Body of pancreas (tissue), 4 donors: ENCODE data around the gene RTKN2. TPM values are rescaled to one million over a fixed set of nuclear protein-coding genes. Genes with fewer than 3 reads are reported as not detected.

Experiments
- ATAC-seq: fragments of 150-250 bp; one replicate; pipeline ENCODE4 v1.9.1; 2016
- DNase-seq, 4 donors: peaks; one replicate each; pipeline ENCODE4 v3.0.0-alpha.2; 2019
- H3K27ac ChIP-seq, 4 donors: fragments of 200-600 bp; sonication (generic); 1 replicate in 3 of 4; 2 replicates in 1 of 4; pipeline versions ENCODE4 v1.5.1 to v1.6.1; 2016 to 2019; ENCODE audit warnings: mild to moderate bottlenecking in 1 of 4, mixed read lengths in 1 of 4, moderate library complexity in 1 of 4
- H3K27me3 ChIP-seq, 2 donors: fragments of 200-600 bp; sonication (generic); one replicate each; pipeline ENCODE4 v1.6.0; 2016; ENCODE audit warnings: mild to moderate bottlenecking in 1 of 2
- H3K36me3 ChIP-seq, 2 donors: fragments of 200-600 bp; sonication (generic); replicated peaks in 1 of 2; 2 replicates each; pipeline ENCODE4 v1.5.1; 2016; ENCODE audit warnings: low read depth in 2 of 2; ENCODE audit not compliant: insufficient read depth in 1 of 2
- H3K4me1 ChIP-seq: fragments of 200-600 bp; sonication (generic); one replicate; pipeline ENCODE4 v1.6.0; 2016
- H3K4me3 ChIP-seq, 2 donors: fragments of 200-600 bp; sonication (generic); 1 replicate in 1 of 2; 2 replicates in 1 of 2; pipeline ENCODE4 v1.5.1; 2016 to 2019
- H3K9me3 ChIP-seq, 3 donors: fragments of 200-600 bp; sonication (generic); 1 replicate in 2 of 3; 2 replicates in 1 of 3; pipeline ENCODE4 v1.5.1; 2016
- CTCF ChIP-seq, 7 experiments: fragments of 450-650 bp in 4 of 7; fragments of 200-600 bp in 3 of 7; sonication (generic) in 3 of 7; IDR thresholded peaks; one replicate each; pipeline ENCODE4 v1.5.1; 2016 to 2019; ENCODE audit warnings: antibody characterized with exemption in 7 of 7
- POLR2A ChIP-seq, 3 donors: fragments of 450-650 bp; IDR thresholded peaks; one replicate each; pipeline ENCODE4 v1.6.1; 2016; ENCODE audit warnings: antibody characterized with exemption in 3 of 3, mild to moderate bottlenecking in 2 of 3
- WGBS, 2 donors: methylation state at CpG; one replicate each; pipeline ENCODE4 v1.1.5; 2017; 5-methylcytosine and 5-hydroxymethylcytosine counted together
- intact Hi-C: fragments of 100-400 bp; cut with DNase I; formaldehyde crosslinking; loops from one replicate; pipeline ENCODE4 v1.15.1; 2023
- total RNA-seq, 2 donors: library from RNA; depleted of rRNA; stranded (reverse); fragments of >200 nt; gene quantifications; one replicate each; pipeline ENCODE4 v1.1.0, GENCODE V29; 2016

Gene RTKN2
- total RNA-seq, 2 donors from 2014 or later: 0.33 TPM; not detected in 1

DNA sequence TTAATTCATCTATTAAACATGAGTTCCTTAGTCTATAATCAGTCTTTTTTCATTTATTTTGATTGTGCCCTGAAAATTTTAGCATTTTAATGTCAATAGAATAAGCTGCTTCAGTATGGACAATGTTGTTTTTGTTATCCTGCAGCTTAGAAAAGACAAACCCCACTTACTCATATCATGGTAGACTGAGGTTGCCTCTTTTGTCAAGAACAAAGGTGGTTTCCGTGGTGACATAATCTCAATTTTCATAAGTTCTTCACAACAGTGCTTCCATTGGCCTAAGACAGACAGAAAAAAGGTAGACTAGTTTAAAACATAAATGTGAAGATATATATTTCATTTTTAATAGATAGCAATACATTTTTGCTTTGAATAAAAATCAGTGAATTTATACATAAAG lies 69.1 kb downstream of the RTKN2 start:
- H3K4me1 ChIP-seq: no peaks in the 10 kb centered on the region
- no peak for ATAC-seq
- H3K4me3 ChIP-seq: no peak overlapping the region
- no peaks in the 10 kb centered on the region for H3K9me3 ChIP-seq
- DNase-seq: no peak
- H3K27ac ChIP-seq: no peak overlapping the region
- H3K27me3 ChIP-seq: no peaks in the 10 kb centered on the region
- H3K36me3 ChIP-seq: no peaks in the 10 kb centered on the region
- WGBS, 2 donors: 79 to 81% methylated on average over 1 of the region's 1 CpG
- no peak for TF ChIP-seq CTCF (IDR thresholded peaks at IDR 0.05)
- TF ChIP-seq POLR2A (IDR thresholded peaks at IDR 0.05): no peak
- intact Hi-C loops: no loop called here

GRCh38 chr10:62196528-62196927 lies 72.1 kb downstream of the RTKN2 start:
- no peaks in the 10 kb centered on the region for H3K36me3 ChIP-seq
- no peaks in the 10 kb centered on the region for H3K27me3 ChIP-seq
- H3K4me3 ChIP-seq: no peak overlapping the region
- H3K27ac ChIP-seq: no peak overlapping the region
- intact Hi-C loops: no loop called here
- ATAC-seq (no peak), DNase-seq (no peak)
- no peak for TF ChIP-seq CTCF (IDR thresholded peaks at IDR 0.05)
- no peak for TF ChIP-seq POLR2A (IDR thresholded peaks at IDR 0.05)
- H3K4me1 ChIP-seq: no peaks in the 10 kb centered on the region
- H3K9me3 ChIP-seq: no peaks in the 10 kb centered on the region

DNA sequence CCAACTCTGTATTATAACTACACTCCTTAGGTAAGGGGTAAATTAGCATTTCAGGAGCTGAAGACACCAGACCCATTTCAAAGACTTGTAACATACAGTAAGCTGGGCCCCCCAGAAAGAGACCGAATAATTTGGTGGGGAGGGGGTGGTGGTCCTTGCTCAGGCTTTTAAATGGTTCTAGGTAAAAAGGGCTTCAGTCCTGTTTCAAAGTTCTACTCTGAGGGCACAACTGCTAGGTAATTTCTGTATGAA lies 73.0 kb downstream of the RTKN2 start:
- intact Hi-C loops: no loop called here
- H3K4me3 ChIP-seq: no peak overlapping the region
- H3K9me3 ChIP-seq: no peaks in the 10 kb centered on the region
- H3K27ac ChIP-seq: no peak overlapping the region
- no peak for ATAC-seq
- TF ChIP-seq POLR2A (IDR thresholded peaks at IDR 0.05): no peak
- no peak for TF ChIP-seq CTCF (IDR thresholded peaks at IDR 0.05)
- no peaks in the 10 kb centered on the region for H3K4me1 ChIP-seq
- H3K36me3 ChIP-seq: no peaks in the 10 kb centered on the region
- no peaks in the 10 kb centered on the region for H3K27me3 ChIP-seq
- WGBS, 2 donors: 63 to 86% methylated on average over 1 of the region's 1 CpG
- no peak for DNase-seq

DNA sequence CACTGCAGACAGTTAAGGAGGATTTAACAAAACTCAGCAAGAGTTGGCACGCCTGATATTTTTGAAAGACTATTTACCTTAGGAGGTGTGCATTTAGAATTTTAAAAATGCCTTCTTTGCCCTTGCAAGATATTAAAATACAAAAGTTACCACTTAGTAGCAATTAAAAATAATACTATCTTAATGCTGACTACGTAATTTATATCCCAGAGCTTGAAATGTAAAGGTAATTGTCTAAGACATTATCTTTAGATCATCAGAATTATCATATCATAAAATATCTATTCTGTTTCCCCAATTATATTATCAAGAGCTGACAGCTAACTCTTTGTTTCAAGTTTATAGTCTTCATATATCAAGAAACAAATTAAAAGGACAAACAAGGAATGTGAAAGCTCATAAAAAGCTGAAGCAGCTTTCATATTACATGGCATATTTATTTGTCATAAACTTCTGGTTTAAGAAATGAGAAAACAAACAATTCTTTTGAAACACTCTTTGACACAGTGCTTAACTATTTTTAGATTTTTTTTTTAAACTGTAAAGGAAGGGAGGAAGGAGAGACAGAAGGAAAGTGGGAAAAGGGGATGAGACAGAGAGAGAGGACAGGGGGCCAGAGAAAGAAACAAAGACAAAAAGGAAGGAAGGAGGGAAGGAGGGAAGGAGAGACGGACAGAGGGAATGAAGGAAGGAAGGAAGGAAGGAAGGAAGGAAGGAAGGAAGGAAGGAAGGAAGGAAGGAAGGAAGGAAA lies 73.5 kb downstream of the RTKN2 start:
- Histone ChIP-seq H3K27ac (no peak overlapping the region), H3K9me3 (no peaks in the 10 kb centered on the region), H3K36me3 (no peaks in the 10 kb centered on the region), H3K4me1 (no peaks in the 10 kb centered on the region), H3K4me3 (no peak overlapping the region), H3K27me3 (no peaks in the 10 kb centered on the region)
- no peak for ATAC-seq
- intact Hi-C loops: no loop called here
- TF ChIP-seq POLR2A (IDR thresholded peaks at IDR 0.05): no peak
- TF ChIP-seq CTCF (IDR thresholded peaks at IDR 0.05): no peak
- WGBS, 2 donors: 75 to 78% methylated on average over 3 of the region's 3 CpGs
- DNase-seq: no peak

DNA sequence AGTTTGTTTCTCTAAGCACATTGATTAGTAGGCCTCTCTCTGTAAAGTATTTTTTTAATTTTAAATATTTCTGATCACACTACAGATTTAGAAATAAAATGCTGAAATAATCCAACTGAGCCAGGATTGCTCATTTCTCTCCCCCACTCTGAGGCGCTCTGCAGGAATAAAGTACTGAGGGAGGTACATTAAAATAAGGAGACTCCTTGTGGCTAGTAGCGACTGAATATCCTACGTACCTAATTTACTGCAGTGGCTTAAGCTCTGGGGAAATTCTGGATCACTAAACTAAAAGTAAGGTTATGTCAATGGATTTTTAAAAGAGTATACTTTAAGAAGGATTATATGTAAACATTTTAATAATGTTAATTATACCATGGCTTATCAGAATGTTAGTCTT lies 75.2 kb downstream of the RTKN2 start:
- 92 to 95% methylated on average over 3 of the region's 3 CpGs for WGBS, 2 donors
- no peaks in the 10 kb centered on the region for H3K36me3 ChIP-seq
- no peak for TF ChIP-seq POLR2A (IDR thresholded peaks at IDR 0.05)
- TF ChIP-seq CTCF (IDR thresholded peaks at IDR 0.05): no peak
- DNase-seq: no peak
- H3K4me3 ChIP-seq: no peak overlapping the region
- no peaks in the 10 kb centered on the region for H3K9me3 ChIP-seq
- intact Hi-C loops: no loop called here
- H3K27me3 ChIP-seq: no peaks in the 10 kb centered on the region
- ATAC-seq: no peak
- no peak overlapping the region for H3K27ac ChIP-seq
- no peaks in the 10 kb centered on the region for H3K4me1 ChIP-seq
